T-helper 1 cell treated with Interleukin-12 subunit alpha and Interleukin-12 subunit beta and Interleukin-4 antibody, amounts not matched to agents 30 μg/mL and 1 μg/mL, for 36 hours (primary cell): ENCODE data around the gene CISD1.

Experiments
- H3K27ac Mint-ChIP-seq: one replicate; pipeline ENCODE4 v1.8.0; 2021; ENCODE audit warnings: mild to moderate bottlenecking, mixed read lengths
- H3K27me3 Mint-ChIP-seq: one replicate; pipeline ENCODE4 v1.8.0; 2021; ENCODE audit warnings: low read depth, mixed read lengths
- H3K36me3 Mint-ChIP-seq: one replicate; pipeline ENCODE4 v1.8.0; 2021; ENCODE audit warnings: low read depth, mixed read lengths
- H3K4me1 Mint-ChIP-seq: one replicate; pipeline ENCODE4 v1.8.0; 2021; ENCODE audit warnings: low read depth, mixed read lengths
- H3K4me3 Mint-ChIP-seq: one replicate; pipeline ENCODE4 v1.8.0; 2021; ENCODE audit warnings: mild to moderate bottlenecking, moderate library complexity, mixed read lengths
- H3K9me3 Mint-ChIP-seq: one replicate; pipeline ENCODE4 v1.8.0; 2021; ENCODE audit warnings: mixed read lengths

The CISD1 gene

GRCh38 chr10:58316874-58317273, 47.9 kb downstream of the CISD1 start:
- H3K4me1 Mint-ChIP-seq, result no peaks in the 10 kb centered on the region
- no peak overlapping the region for H3K4me3 Mint-ChIP-seq
- no peak overlapping the region for H3K27ac Mint-ChIP-seq
- H3K9me3 Mint-ChIP-seq, result no peaks in the 10 kb centered on the region
- H3K27me3 Mint-ChIP-seq, result peaks cover 12% of the 10 kb centered on the region
- no peaks in the 10 kb centered on the region for H3K36me3 Mint-ChIP-seq

- Mint-ChIP-seq H3K4me1 (peaks cover 10% of the 10 kb centered on the region), H3K36me3 (no peaks in the 10 kb centered on the region), H3K4me3 (no peak overlapping the region), H3K27me3 (peaks cover 12% of the 10 kb centered on the region), H3K27ac (no peak overlapping the region), H3K9me3 (no peaks in the 10 kb centered on the region)
Observed at GRCh38 chr10:58318346-58318745, 49.4 kb downstream of the CISD1 start.

- Mint-ChIP-seq H3K27me3 (peaks cover 9% of the 10 kb centered on the region), H3K4me3 (no peak overlapping the region), H3K9me3 (no peaks in the 10 kb centered on the region), H3K4me1 (peaks cover 10% of the 10 kb centered on the region), H3K36me3 (no peaks in the 10 kb centered on the region), H3K27ac (no peak overlapping the region)
Observed at GRCh38 chr10:58319599-58319998, 50.6 kb downstream of the CISD1 start.

GRCh38 chr10:58320351-58321049, 51.5 kb downstream of the CISD1 start:
- no peaks in the 10 kb centered on the region for H3K9me3 Mint-ChIP-seq

GRCh38 chr10:58322072-58322834, 53.3 kb downstream of the CISD1 start:
- Mint-ChIP-seq H3K4me3 (no peak overlapping the region), H3K36me3 (no peaks in the 10 kb centered on the region), H3K27ac (no peak overlapping the region), H3K4me1 (peaks cover 10% of the 10 kb centered on the region), H3K27me3 (peaks cover 5% of the 10 kb centered on the region), H3K9me3 (no peaks in the 10 kb centered on the region)

More at GRCh38 chr10:58320351-58321049, 51.5 kb downstream of the CISD1 start:
- no peaks in the 10 kb centered on the region for H3K36me3 Mint-ChIP-seq
- H3K4me1 Mint-ChIP-seq, result peaks cover 10% of the 10 kb centered on the region
- no peak overlapping the region for H3K27ac Mint-ChIP-seq
- peaks cover 5% of the 10 kb centered on the region for H3K27me3 Mint-ChIP-seq
- no peak overlapping the region for H3K4me3 Mint-ChIP-seq

- Mint-ChIP-seq H3K4me1 (peaks cover 10% of the 10 kb centered on the region), H3K27ac (no peak overlapping the region)
Observed at GRCh38 chr10:58322835-58323209, 53.9 kb downstream of the CISD1 start.

GRCh38 chr10:58326967-58327381, 58.0 kb downstream of the CISD1 start:
- H3K4me3 Mint-ChIP-seq, result no peak overlapping the region
- H3K27me3 Mint-ChIP-seq, result peaks cover 20% of the 10 kb centered on the region
- no peak overlapping the region for H3K27ac Mint-ChIP-seq
- H3K9me3 Mint-ChIP-seq, result no peaks in the 10 kb centered on the region
- H3K4me1 Mint-ChIP-seq, result peaks cover 10% of the 10 kb centered on the region
- H3K36me3 Mint-ChIP-seq, result no peaks in the 10 kb centered on the region

More at GRCh38 chr10:58322835-58323209, 53.9 kb downstream of the CISD1 start:
- H3K36me3 Mint-ChIP-seq, result no peaks in the 10 kb centered on the region
- no peaks in the 10 kb centered on the region for H3K9me3 Mint-ChIP-seq
- peaks cover 5% of the 10 kb centered on the region for H3K27me3 Mint-ChIP-seq
- H3K4me3 Mint-ChIP-seq, result no peak overlapping the region

GRCh38 chr10:58328233-58328632, 59.3 kb downstream of the CISD1 start:
- no peaks in the 10 kb centered on the region for H3K36me3 Mint-ChIP-seq
- H3K9me3 Mint-ChIP-seq, result no peaks in the 10 kb centered on the region

GRCh38 chr10:58330431-58330830, 61.5 kb downstream of the CISD1 start:
- Mint-ChIP-seq H3K4me1 (peaks cover 7% of the 10 kb centered on the region), H3K4me3 (no peak overlapping the region), H3K36me3 (no peaks in the 10 kb centered on the region), H3K9me3 (no peaks in the 10 kb centered on the region), H3K27me3 (peaks cover 27% of the 10 kb centered on the region), H3K27ac (no peak overlapping the region)

More at GRCh38 chr10:58328233-58328632, 59.3 kb downstream of the CISD1 start:
- Mint-ChIP-seq H3K4me3 (no peak overlapping the region), H3K4me1 (no peaks in the 10 kb centered on the region), H3K27me3 (peaks cover 27% of the 10 kb centered on the region), H3K27ac (no peak overlapping the region)

GRCh38 chr10:58331646-58332045, 62.7 kb downstream of the CISD1 start:
- Mint-ChIP-seq H3K27me3 (peaks cover 27% of the 10 kb centered on the region), H3K4me1 (peaks cover 15% of the 10 kb centered on the region), H3K9me3 (no peaks in the 10 kb centered on the region), H3K27ac (no peak overlapping the region), H3K36me3 (peaks cover 6% of the 10 kb centered on the region), H3K4me3 (no peak overlapping the region)

GRCh38 chr10:58334817-58335305, 65.9 kb downstream of the CISD1 start, which contains the start of gene UBE2D1:
Gene UBE2D1, plus strand, starts transcription at chr10:58335006. Its CDS starts 196 bp downstream, at chr10:58335202.
- Mint-ChIP-seq H3K27me3 (peaks cover 20% of the 10 kb centered on the region), H3K36me3 (peaks cover 7% of the 10 kb centered on the region), H3K4me3 (peak within 1 kb of the TSS; percentile 94), H3K27ac (peak within 1 kb of the TSS; percentile 71), H3K9me3 (no peaks in the 10 kb centered on the region), H3K4me1 (peaks cover 20% of the 10 kb centered on the region)

- Mint-ChIP-seq H3K27me3 (peaks cover 17% of the 10 kb centered on the region), H3K36me3 (peaks cover 7% of the 10 kb centered on the region), H3K9me3 (no peaks in the 10 kb centered on the region), H3K4me1 (peaks cover 20% of the 10 kb centered on the region), H3K4me3 (peak overlapping the region; percentile 94), H3K27ac (peak overlapping the region; percentile 71)
Observed at GRCh38 chr10:58335306-58336005, 66.5 kb downstream of the CISD1 start.

GRCh38 chr10:58336242-58336641, 67.3 kb downstream of the CISD1 start:
- H3K9me3 Mint-ChIP-seq, result no peaks in the 10 kb centered on the region
- H3K4me1 Mint-ChIP-seq, result peaks cover 26% of the 10 kb centered on the region
- H3K27ac Mint-ChIP-seq, result no peak overlapping the region
- peaks cover 12% of the 10 kb centered on the region for H3K27me3 Mint-ChIP-seq
- H3K36me3 Mint-ChIP-seq, result peaks cover 7% of the 10 kb centered on the region
- peak overlapping the region; percentile 94 for H3K4me3 Mint-ChIP-seq
